Omental fat pad (tissue), 4 donors: ENCODE data around the gene PIK3C2G. TPM values are rescaled to one million over a fixed set of nuclear protein-coding genes. Genes with fewer than 3 reads are reported as not detected.

ENCODE experiments used
- ATAC-seq: fragments of 150-250 bp; one replicate; pipeline ENCODE4 v1.9.1; 2016; ENCODE audit warnings: mild to moderate bottlenecking, moderate library complexity; ENCODE audit not compliant: low FRiP score
- DNase-seq: peaks from one replicate; pipeline ENCODE4 v3.0.0-alpha.2; 2019; ENCODE audit warnings: low spot score
- total RNA-seq, 4 donors: library from RNA; depleted of rRNA; stranded (reverse); fragments of >200 nt; gene quantifications; one replicate each; pipeline ENCODE4 v1.1.0, GENCODE V29; 2016
- TF ChIP-seq, protein P1 (sequence below), 3 donors: fragments of 450-650 bp; IDR thresholded peaks; one replicate each; pipeline ENCODE4 v1.5.1; 2016 to 2017; ENCODE audit warnings: antibody characterized with exemption in 3 of 3, mild to moderate bottlenecking in 3 of 3, moderate library complexity in 2 of 3

Gene PIK3C2G
- total RNA-seq, 4 donors from 2014 or later: 0.12 to 0.47 (median 0.19) TPM

DNA sequence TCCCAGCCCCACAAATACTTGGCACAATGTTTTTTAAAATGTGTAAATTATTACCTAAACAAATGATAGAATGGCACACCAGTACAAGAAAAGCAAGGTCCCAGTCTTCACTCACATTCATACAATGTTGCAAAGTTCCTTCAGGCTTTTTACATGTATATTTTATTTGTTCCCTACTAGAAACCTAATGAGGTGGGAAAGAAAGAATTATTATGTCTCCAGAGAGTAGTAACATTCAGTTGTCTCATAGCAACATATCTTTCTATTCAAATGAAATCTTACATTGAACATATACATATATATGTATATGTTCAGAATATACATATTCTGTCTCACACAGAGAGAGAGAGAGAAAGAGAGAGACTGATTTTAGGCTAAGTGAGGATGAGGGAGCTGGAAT lies 391.3 kb downstream of the PIK3C2G start:
- ATAC-seq: no peak
- TF ChIP-seq, protein P1, sequence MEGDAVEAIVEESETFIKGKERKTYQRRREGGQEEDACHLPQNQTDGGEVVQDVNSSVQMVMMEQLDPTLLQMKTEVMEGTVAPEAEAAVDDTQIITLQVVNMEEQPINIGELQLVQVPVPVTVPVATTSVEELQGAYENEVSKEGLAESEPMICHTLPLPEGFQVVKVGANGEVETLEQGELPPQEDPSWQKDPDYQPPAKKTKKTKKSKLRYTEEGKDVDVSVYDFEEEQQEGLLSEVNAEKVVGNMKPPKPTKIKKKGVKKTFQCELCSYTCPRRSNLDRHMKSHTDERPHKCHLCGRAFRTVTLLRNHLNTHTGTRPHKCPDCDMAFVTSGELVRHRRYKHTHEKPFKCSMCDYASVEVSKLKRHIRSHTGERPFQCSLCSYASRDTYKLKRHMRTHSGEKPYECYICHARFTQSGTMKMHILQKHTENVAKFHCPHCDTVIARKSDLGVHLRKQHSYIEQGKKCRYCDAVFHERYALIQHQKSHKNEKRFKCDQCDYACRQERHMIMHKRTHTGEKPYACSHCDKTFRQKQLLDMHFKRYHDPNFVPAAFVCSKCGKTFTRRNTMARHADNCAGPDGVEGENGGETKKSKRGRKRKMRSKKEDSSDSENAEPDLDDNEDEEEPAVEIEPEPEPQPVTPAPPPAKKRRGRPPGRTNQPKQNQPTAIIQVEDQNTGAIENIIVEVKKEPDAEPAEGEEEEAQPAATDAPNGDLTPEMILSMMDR (IDR thresholded peaks at IDR 0.05): no peak
- no peak for DNase-seq

DNA sequence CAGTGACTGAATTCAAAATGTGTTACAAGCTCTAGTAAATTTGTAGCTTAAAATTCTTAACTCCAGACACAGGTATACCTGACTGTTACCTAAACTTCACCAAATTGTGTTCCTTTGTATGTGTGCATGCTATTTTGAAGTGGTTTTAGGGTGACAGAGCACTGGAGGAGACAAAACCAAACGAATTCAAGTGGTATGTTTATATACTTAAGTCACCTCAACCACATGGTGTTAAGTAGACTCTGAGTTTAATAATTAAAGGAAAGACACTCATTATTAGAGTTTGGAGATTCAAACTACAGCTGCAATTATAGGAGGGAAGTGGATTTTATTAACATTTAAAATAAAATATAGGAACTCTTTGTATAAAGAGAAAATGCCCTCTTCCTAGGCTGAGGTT lies 392.1 kb downstream of the PIK3C2G start:
- no peak for DNase-seq
- no peak for ATAC-seq
- TF ChIP-seq, protein P1 (IDR thresholded peaks at IDR 0.05): no peak

DNA sequence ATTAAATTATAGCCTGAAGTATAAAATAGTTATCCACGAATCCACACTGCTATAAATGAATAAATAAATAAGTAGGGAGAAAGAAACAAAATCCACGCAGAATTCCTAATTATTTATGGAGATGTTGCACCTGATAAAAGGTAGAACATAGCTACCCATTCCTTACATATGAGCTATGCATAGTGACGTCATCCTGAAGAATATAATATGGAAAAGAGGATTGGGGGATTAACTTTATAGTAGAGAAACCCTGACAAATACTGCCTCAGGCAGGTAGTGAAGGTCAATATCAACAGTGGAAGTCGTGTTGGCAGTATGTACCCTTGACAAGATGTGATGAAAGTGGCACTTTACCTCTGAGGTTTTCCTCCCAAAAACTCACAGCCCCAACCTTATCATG lies 394.0 kb downstream of the PIK3C2G start:
- TF ChIP-seq, protein P1 (IDR thresholded peaks at IDR 0.05): no peak
- DNase-seq: no peak
- ATAC-seq: no peak

DNA sequence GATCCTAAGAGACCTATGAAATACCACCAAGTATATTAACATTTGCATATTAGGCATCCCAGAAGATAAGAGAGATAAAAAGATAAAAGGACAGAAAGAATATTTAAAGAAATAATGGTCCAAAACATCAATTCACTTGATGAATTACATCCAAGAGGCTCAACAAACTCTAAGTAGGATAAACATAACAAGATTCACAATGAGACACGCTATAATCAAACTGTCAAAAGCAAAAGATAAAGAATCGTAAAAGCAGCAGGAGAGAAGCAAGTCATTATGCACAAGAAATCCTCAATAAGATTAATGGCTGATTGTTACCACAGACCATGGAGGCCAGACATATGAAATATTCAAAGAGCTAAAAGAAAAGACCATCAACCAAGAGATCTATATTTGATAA lies 396.9 kb downstream of the PIK3C2G start:
- TF ChIP-seq, protein P1 (IDR thresholded peaks at IDR 0.05): no peak
- DNase-seq (no peak), ATAC-seq (no peak)

DNA sequence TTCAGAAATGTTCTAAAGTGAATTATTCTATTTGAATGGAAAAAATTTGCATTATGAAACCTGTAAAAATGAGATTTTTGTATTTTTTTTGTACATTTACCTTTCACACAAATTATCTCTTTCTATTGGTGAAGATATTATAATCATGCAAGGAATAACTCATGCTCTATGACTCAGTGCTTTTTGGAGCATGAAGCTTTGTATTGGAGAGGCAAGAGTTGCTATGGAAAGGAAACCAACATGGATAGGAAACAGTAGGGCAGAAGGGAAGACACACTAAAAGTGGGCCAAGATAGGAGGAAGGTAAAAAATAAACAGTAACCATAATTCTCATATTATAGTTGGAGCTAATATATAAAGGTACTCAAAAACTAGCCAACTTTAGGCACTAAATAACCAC lies 397.5 kb downstream of the PIK3C2G start:
- ATAC-seq (no peak), DNase-seq (no peak)
- TF ChIP-seq, protein P1 (IDR thresholded peaks at IDR 0.05): no peak

DNA sequence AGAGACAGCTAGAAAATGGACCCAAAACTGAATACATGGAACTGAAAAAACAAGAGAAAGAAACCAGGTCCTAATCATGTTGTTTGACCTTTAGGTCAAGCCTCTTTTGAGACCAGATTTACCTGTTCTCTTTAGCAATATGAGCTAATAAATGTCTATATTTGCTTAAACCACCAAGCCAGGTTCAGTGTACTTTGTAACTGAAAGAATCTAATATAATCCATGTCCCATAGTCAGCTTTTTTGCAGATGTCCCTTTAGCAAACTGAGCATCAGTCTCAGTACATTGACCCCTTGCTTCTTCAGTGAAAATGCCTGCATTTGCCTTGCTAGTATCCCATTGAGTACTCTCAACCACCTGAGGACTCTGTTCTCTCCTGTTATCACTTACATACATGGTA lies 414.8 kb downstream of the PIK3C2G start:
- TF ChIP-seq, protein P1 (IDR thresholded peaks at IDR 0.05): no peak
- ATAC-seq (no peak), DNase-seq (no peak)

DNA sequence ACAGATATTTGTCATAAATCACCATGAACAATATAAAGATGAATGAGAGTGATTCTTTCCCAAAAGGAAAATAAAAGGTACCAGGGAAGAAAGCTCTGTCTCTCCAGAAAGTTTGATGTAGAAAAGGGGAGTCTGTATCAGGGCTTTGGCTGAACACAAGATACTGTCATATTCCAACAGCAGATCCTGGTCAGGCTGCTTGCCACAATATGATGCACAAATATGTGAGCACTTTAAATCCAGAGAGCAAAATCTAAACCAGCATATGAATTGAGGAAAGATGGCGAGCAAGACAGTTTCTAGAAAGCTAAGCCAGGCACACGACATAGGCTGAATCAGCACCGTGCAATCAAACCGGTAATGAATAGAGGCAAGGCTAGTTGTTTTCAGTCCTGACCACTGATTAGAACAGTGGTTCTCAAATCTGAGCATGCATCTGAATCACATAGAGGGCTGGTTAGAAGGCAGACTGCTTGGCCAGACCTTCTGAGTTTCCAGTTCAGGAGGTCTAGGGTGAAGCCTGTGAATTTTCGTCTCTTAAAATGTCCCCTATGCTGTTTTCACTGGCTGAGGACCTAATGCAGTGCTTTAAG lies 415.8 kb downstream of the PIK3C2G start:
- ATAC-seq: no peak
- TF ChIP-seq, protein P1 (IDR thresholded peaks at IDR 0.05): no peak
- no peak for DNase-seq
